GM12878 (cell line): ENCODE data around the gene FABP7.

ENCODE experiments used
- ETV6 ChIP-seq, 2 experiments: fragments of 450-650 bp in 1 of 2; IDR thresholded peaks in 1 of 2; conservative IDR thresholded peaks in 1 of 2; 2 replicates each; pipeline ENCODE4 v1.6.1; 2014; ENCODE audit warnings: antibody characterized with exemption in 1 of 2, borderline replicate concordance in 1 of 2, low read depth in 1 of 2, mild to moderate bottlenecking in 1 of 2, moderate library complexity in 1 of 2
- TF ChIP-seq, protein P1 (sequence below), 3 experiments: IDR thresholded peaks in 2 of 3; conservative IDR thresholded peaks in 1 of 3; 2 replicates each; pipeline ENCODE4 v1.5.1; 2011; ENCODE audit warnings: low read depth in 3 of 3, low read length in 3 of 3, mild to moderate bottlenecking in 3 of 3, control low read depth in 2 of 3, moderate library complexity in 2 of 3, inconsistent platforms in 1 of 3, mixed read lengths in 1 of 3; ENCODE audit not compliant: control insufficient read depth in 2 of 3, insufficient read depth in 1 of 3; ENCODE audit errors: extremely low read depth in 1 of 3

DNA sequence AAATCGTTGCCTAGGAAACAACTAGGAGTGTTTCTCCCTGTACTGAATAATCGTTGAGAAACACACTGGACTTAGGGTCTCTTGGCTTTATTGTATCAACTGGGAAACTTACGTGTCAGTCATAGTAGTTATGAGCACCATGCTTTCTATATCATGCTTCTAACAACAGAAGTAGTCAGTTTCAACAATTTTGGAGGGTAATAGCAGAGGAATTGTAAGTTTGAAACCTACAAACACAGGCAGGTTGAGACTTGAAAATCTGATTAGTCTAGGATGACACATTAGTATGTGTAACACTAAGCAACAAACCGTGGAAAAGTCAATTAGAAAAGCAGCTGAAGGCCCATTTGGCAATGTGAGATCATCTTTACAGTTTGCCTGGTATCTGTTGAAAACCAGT is 43.9 kb upstream of the FABP7 start:
- TF ChIP-seq ETV6 (conservative IDR thresholded peaks at IDR 0.05 in 1 of 2, IDR thresholded peaks at IDR 0.05 in 1 of 2; ENCODE audit: borderline replicate concordance in 1 of 2, low read depth in 1 of 2), result no peak
- TF ChIP-seq, protein P1, sequence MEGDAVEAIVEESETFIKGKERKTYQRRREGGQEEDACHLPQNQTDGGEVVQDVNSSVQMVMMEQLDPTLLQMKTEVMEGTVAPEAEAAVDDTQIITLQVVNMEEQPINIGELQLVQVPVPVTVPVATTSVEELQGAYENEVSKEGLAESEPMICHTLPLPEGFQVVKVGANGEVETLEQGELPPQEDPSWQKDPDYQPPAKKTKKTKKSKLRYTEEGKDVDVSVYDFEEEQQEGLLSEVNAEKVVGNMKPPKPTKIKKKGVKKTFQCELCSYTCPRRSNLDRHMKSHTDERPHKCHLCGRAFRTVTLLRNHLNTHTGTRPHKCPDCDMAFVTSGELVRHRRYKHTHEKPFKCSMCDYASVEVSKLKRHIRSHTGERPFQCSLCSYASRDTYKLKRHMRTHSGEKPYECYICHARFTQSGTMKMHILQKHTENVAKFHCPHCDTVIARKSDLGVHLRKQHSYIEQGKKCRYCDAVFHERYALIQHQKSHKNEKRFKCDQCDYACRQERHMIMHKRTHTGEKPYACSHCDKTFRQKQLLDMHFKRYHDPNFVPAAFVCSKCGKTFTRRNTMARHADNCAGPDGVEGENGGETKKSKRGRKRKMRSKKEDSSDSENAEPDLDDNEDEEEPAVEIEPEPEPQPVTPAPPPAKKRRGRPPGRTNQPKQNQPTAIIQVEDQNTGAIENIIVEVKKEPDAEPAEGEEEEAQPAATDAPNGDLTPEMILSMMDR (IDR thresholded peaks at IDR 0.05 in 2 of 3, conservative IDR thresholded peaks at IDR 0.05 in 1 of 3; ENCODE audit: control insufficient read depth in 2 of 3, extremely low read depth in 1 of 3, insufficient read depth in 1 of 3, low read depth in 3 of 3, low read length in 3 of 3), result no peak
